ENCODE data around the gene FDXR. TPM values are rescaled to one million over a fixed set of nuclear protein-coding genes. Genes with fewer than 3 reads are reported as not detected.

Gene FDXR
- total RNA-seq, 1 donor from 2014 or later, result 12.6 TPM

DNA sequence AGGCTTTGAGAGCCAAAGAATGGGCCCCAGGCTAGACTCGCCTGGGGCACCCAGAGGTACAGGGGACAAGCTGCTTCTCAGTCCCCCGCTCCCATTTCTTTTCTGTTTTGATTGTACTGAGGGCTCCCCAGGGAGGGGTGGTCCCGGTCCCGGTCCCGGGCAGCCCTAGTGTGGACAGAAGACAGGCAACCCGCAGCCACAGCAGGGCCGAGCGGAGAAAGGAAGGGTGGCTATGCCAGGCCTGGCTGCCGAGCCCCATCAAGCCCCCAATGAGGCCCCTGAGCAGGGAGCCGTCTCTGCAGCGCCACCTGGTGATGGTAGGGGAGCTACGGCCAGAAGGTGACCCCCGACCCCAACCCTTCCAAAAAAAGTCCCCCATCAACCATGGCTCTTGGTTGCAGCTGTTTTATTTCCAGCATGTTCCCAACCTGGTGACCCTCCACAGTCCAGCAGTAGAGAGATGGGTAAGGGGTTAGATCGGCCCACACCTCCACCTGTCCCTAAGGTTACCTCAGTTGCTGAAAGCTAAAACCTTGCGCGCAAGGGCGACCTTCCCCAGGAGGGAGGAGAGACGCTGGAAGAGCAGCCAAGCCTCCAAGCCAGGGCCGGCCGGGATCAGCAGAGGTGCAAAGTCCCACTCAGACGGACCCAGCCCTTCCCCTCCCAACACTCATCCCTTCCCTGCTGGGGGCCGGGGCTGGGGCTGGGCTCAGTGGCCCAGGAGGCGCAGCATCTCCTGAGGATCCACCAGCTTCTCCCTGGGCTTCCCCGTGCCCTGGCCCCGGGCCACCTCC lies 10.5 kb downstream of the FDXR start:
- Histone ChIP-seq H3K27me3 (ENCODE audit: low read depth) (peaks cover 36% of the 10 kb centered on the region), H3K36me3 (no peaks in the 10 kb centered on the region)

DNA sequence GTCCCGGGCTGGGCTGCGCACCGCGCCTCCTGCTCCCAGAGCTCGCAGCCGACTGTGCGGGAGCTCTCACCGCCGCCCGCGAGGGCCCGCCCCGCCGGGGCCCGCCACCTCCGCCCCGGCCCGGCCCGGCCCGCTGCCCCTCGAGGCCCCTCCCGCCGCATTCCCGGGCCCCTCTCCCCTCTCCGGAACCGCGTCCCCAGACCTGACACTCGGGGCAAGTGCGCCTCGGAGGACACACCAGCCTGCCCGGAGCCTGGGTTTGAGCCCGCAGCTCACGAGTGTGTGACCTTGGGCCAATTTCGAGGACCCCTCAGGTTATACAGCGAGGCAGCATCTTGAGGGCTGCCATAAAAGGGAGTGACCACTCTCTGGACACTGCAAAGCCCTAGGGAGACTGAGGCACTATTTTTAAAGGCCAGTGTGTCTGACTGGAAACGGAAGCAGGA lies 11.1 kb downstream of the FDXR start:
- DNase-seq, result no peak
- no peak overlapping the region for H3K4me3 ChIP-seq
- peaks cover 42% of the 10 kb centered on the region for H3K27me3 ChIP-seq (ENCODE audit: low read depth)
- no peaks in the 10 kb centered on the region for H3K36me3 ChIP-seq
- no peaks in the 10 kb centered on the region for H3K9me3 ChIP-seq
- H3K27ac ChIP-seq, result no peak overlapping the region
- H3K4me1 ChIP-seq, result peaks cover 22% of the 10 kb centered on the region
- intact Hi-C loops (cut with DNase I), result no loop called here
- no peak for ATAC-seq
- TF ChIP-seq, protein P1, sequence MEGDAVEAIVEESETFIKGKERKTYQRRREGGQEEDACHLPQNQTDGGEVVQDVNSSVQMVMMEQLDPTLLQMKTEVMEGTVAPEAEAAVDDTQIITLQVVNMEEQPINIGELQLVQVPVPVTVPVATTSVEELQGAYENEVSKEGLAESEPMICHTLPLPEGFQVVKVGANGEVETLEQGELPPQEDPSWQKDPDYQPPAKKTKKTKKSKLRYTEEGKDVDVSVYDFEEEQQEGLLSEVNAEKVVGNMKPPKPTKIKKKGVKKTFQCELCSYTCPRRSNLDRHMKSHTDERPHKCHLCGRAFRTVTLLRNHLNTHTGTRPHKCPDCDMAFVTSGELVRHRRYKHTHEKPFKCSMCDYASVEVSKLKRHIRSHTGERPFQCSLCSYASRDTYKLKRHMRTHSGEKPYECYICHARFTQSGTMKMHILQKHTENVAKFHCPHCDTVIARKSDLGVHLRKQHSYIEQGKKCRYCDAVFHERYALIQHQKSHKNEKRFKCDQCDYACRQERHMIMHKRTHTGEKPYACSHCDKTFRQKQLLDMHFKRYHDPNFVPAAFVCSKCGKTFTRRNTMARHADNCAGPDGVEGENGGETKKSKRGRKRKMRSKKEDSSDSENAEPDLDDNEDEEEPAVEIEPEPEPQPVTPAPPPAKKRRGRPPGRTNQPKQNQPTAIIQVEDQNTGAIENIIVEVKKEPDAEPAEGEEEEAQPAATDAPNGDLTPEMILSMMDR (IDR thresholded peaks at IDR 0.05), result no peak

More for the DNA sequence above, 10.5 kb downstream of the FDXR start:
- Histone ChIP-seq H3K4me1 (peaks cover 22% of the 10 kb centered on the region), H3K27ac (no peak overlapping the region), H3K9me3 (no peaks in the 10 kb centered on the region), H3K4me3 (no peak overlapping the region)
- intact Hi-C loops (cut with DNase I), result no loop called here
- ATAC-seq, result peak; percentile 67 to 70
- TF ChIP-seq, protein P1 (IDR thresholded peaks at IDR 0.05), result peak; percentile 68
- peak; percentile 82 for DNase-seq

DNA sequence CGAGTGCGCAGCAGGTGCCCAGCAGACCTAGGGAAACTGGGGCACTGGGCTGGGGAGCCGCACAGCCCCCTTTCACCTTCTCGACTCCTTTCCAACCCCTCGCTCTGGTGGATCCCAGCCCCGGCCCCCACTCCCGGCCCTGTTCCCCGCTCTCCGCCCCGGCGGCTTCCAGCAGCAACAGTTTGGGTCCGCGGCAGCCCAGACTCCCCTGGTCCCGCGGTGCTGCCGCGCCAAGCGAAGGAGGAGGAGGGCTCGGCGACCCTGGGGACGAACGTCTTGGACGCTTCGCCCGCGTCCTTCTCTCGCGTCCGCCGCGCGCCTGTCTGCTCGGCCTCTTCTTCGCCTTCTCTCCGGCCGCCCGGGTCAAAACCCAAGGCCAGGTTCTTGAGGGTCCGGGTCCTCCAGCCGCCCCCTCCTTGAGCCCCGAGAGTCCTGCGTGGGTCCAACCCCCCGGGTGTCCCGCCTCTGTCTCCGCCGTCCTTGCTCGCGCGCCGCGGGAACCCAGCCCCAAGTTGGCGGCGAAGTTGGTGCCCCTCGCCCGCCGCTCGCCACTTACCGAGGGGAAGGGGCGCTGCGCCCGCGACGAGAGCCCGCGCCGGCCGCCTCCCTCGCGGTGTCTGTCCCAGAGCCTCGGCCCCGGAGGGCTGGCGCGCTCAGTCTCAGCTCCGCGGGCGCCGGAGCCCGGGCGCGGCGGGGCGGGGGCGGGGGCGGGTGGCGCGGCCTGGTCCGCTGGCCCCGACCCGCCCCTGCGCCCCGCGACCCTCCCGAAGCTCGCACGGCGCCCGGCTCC lies 11.7 kb downstream of the FDXR start:
- Histone ChIP-seq H3K27ac (no peak overlapping the region), H3K4me3 (peak overlapping the region; percentile 28), H3K36me3 (no peaks in the 10 kb centered on the region), H3K9me3 (no peaks in the 10 kb centered on the region), H3K27me3 (ENCODE audit: low read depth) (peaks cover 44% of the 10 kb centered on the region), H3K4me1 (peaks cover 22% of the 10 kb centered on the region)
- TF ChIP-seq, protein P1 (IDR thresholded peaks at IDR 0.05), result no peak
- intact Hi-C loops (cut with DNase I), result no loop called here
- no peak for DNase-seq
- no peak for ATAC-seq

- Histone ChIP-seq H3K36me3 (no peaks in the 10 kb centered on the region), H3K4me1 (peaks cover 22% of the 10 kb centered on the region), H3K27ac (no peak overlapping the region), H3K9me3 (no peaks in the 10 kb centered on the region), H3K27me3 (ENCODE audit: low read depth) (peaks cover 51% of the 10 kb centered on the region), H3K4me3 (peak overlapping the region; percentile 28)
- no peak for DNase-seq
- intact Hi-C loops (cut with DNase I), result no loop called here
- TF ChIP-seq, protein P1 (IDR thresholded peaks at IDR 0.05), result no peak
- ATAC-seq, result no peak
Observed at GRCh38 chr17:74860229-74860871, 12.4 kb downstream of the FDXR start.

DNA sequence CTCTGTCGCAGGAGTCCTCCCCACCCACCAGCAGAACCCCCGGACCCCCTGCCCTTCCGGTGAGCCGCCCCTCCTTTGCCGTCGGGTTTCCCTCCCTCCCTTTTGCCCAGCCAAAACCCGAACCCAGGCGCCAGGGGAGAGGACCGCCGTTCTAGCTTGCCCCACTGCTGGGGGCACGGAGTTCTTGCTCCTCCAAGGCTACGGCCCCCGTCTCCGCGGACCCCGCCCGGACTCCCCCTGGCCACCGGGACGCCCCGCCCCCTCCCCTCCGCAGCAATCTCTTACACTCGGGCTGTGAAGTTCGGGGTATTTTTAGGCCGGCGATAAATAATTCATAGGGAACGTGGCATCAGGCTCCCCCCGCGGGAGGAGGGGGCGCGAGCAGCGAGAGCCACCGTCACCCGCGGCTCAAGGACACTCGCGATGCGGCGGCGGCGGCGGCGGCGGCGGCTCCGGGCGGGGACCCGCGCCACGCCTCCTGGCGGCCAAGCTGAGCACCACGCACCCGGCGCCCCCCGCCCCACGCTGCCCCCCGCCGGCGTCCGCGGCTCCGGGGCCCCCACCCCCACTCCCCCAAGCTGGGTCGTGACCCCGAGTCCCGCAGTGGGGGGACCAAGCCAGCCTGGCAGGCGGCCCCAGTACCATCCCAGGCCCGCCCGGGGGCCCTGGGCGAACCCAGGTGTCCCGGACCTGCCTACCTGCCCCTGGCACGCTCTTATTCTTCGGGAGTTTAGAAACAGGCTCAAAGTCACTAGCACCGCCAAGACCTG lies 13.2 kb downstream of the FDXR start, which contains the start of gene GRIN2C:
Gene GRIN2C (minus strand): TSS at position 427 of the 770 bp plus-strand sequence. CDS start 4,793 bp downstream, outside the sequence.
- no peak for DNase-seq
- Histone ChIP-seq H3K9me3 (no peaks in the 10 kb centered on the region), H3K4me3 (peak within 1 kb of the TSS; percentile 28), H3K27me3 (ENCODE audit: low read depth) (peaks cover 55% of the 10 kb centered on the region), H3K27ac (no peak within 1 kb of the TSS), H3K36me3 (no peaks in the 10 kb centered on the region), H3K4me1 (peaks cover 22% of the 10 kb centered on the region)
- ATAC-seq, result no peak
- TF ChIP-seq, protein P1 (IDR thresholded peaks at IDR 0.05), result peak; percentile 27
- intact Hi-C loops (cut with DNase I), result no loop called here
